Measurements from ENCODE around the gene ANGPT4. TPM values are rescaled to one million over a fixed set of nuclear protein-coding genes. Genes with fewer than 3 reads are reported as not detected.

Gene ANGPT4
- total RNA-seq, 1 donor from 2014 or later: 0.05 TPM

DNA sequence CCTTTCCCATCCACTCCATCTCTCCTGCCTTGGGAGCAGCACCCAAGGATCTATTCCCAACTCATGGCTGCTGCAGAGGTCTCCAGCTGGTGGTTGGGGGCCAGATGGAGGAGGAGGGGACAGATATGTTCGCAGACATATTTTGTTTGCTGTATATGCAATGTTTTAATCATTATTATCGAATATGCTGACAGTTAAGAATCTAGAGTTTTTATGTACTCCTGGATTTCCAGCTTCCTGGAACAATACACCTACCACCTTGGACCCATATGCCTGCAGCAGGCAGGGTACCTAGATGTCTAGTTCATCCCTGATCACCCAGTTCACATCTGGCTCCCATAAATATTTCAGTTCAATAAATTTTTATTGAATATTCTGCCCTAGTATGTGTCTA is 73.6 kb downstream of the ANGPT4 start:
- Histone ChIP-seq H3K27me3 (ENCODE audit: insufficient read depth, low read length) (no peaks in the 10 kb centered on the region), H3K9me3 (ENCODE audit: insufficient read depth, low read depth, low read length) (no peaks in the 10 kb centered on the region), H3K4me1 (ENCODE audit: insufficient read depth, low read length) (peaks cover 5% of the 10 kb centered on the region), H3K4me2 (ENCODE audit: low read length) (no peak overlapping the region), H3K79me2 (ENCODE audit: insufficient read depth, low read length) (peaks cover 8% of the 10 kb centered on the region), H2AFZ (ENCODE audit: low read depth, low read length) (no peak overlapping the region), H3K36me3 (ENCODE audit: insufficient read depth, low read length) (no peaks in the 10 kb centered on the region), H3K27ac (ENCODE audit: low read depth, low read length) (no peak overlapping the region), H4K20me1 (ENCODE audit: insufficient read depth, low read length) (peaks cover 17% of the 10 kb centered on the region), H3K4me3 (ENCODE audit: insufficient read depth, low read depth, low read length) (no peak overlapping the region), H3K9ac (ENCODE audit: low read length) (no peak overlapping the region)
- no peak overlapping the region for H3K27ac Mint-ChIP-seq (ENCODE audit: unreplicated experiment)
- no peak for FAIRE-seq
- no peaks in the 10 kb centered on the region for H3K4me1 Mint-ChIP-seq (ENCODE audit: low read depth, unreplicated experiment)
- H3K4me3 Mint-ChIP-seq (ENCODE audit: unreplicated experiment): no peak overlapping the region
- no peak for DNase-seq (ENCODE audit: low read depth)
- no peak for TF ChIP-seq EZH2 (IDR thresholded peaks at IDR 0.05; ENCODE audit: insufficient read depth, low read length)
- TF ChIP-seq, protein P1, sequence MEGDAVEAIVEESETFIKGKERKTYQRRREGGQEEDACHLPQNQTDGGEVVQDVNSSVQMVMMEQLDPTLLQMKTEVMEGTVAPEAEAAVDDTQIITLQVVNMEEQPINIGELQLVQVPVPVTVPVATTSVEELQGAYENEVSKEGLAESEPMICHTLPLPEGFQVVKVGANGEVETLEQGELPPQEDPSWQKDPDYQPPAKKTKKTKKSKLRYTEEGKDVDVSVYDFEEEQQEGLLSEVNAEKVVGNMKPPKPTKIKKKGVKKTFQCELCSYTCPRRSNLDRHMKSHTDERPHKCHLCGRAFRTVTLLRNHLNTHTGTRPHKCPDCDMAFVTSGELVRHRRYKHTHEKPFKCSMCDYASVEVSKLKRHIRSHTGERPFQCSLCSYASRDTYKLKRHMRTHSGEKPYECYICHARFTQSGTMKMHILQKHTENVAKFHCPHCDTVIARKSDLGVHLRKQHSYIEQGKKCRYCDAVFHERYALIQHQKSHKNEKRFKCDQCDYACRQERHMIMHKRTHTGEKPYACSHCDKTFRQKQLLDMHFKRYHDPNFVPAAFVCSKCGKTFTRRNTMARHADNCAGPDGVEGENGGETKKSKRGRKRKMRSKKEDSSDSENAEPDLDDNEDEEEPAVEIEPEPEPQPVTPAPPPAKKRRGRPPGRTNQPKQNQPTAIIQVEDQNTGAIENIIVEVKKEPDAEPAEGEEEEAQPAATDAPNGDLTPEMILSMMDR (IDR thresholded peaks at IDR 0.05; ENCODE audit: insufficient read depth, low read depth, low read length): no peak
- H3K36me3 Mint-ChIP-seq (ENCODE audit: low read depth, unreplicated experiment): no peaks in the 10 kb centered on the region
- H3K27me3 Mint-ChIP-seq (ENCODE audit: low read depth, unreplicated experiment): peaks cover 59% of the 10 kb centered on the region
- peaks cover 9% of the 10 kb centered on the region for H3K9me3 Mint-ChIP-seq (ENCODE audit: unreplicated experiment)

DNA sequence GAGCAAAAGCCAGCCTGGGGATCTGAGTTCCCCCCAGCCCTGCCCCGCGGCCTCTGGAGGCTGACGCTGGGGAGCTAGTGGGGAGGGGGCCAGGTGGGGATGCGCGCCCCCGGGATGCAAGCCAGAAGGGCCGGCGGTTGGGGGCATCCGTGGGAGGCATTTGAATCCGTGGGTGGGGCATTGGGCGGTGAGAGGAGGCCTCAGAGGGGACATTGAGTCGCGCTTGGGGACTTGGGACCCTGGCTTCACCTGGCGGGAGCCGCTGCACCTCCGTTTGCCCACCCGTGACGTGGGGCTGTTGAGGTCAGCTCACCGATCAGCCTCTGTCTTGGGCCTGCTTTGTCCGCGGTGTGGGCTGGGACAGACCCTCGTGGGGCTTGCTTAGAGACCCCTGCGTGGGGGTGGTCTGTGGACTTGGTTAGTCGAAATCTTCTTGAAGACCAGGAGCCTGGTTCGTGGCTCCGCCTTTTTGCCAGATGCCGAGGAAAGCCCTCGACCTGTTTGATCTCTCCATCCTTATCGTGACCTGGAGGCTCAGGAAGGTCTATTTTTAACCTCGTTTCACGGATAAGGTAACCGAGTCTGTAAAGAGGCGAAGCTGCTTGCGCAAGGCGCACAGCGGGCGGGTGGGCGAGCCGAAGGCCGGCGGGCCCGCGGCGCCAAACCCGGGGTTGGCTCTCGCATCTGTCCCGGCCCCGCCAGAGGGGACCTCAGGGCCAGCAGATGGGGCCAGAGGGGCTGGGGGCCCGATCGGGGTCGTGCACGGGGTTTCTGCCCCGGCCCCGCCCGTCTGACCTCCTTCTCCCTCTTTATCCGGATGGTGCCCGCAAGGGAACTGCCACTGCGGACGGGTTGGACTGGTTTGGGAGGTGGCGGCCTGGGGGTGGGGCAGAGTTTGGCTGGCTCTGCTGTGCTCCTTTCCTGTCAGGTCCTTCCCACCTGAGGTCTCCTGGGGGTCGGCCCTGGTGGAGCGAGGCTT is 74.3 kb downstream of the ANGPT4 start:
- peaks cover 15% of the 10 kb centered on the region for H3K79me2 ChIP-seq (ENCODE audit: insufficient read depth, low read length)
- peaks cover 5% of the 10 kb centered on the region for H3K4me1 ChIP-seq (ENCODE audit: insufficient read depth, low read length)
- no peaks in the 10 kb centered on the region for H3K9me3 ChIP-seq (ENCODE audit: insufficient read depth, low read depth, low read length)
- Mint-ChIP-seq H3K36me3 (ENCODE audit: low read depth, unreplicated experiment) (no peaks in the 10 kb centered on the region), H3K27me3 (ENCODE audit: low read depth, unreplicated experiment) (peaks cover 54% of the 10 kb centered on the region), H3K9me3 (ENCODE audit: unreplicated experiment) (peaks cover 11% of the 10 kb centered on the region), H3K27ac (ENCODE audit: unreplicated experiment) (no peak overlapping the region), H3K4me1 (ENCODE audit: low read depth, unreplicated experiment) (no peaks in the 10 kb centered on the region), H3K4me3 (ENCODE audit: unreplicated experiment) (peak overlapping the region; percentile 69)
- H4K20me1 ChIP-seq (ENCODE audit: insufficient read depth, low read length): peaks cover 21% of the 10 kb centered on the region
- no peak for FAIRE-seq
- peak overlapping the region; percentile 73 for H3K4me2 ChIP-seq (ENCODE audit: low read length)
- H3K4me3 ChIP-seq (ENCODE audit: insufficient read depth, low read depth, low read length): peak overlapping the region; percentile 39
- TF ChIP-seq EZH2 (IDR thresholded peaks at IDR 0.05; ENCODE audit: insufficient read depth, low read length): peak; percentile 8
- TF ChIP-seq, protein P1 (IDR thresholded peaks at IDR 0.05; ENCODE audit: insufficient read depth, low read depth, low read length): no peak
- no peak overlapping the region for H3K27ac ChIP-seq (ENCODE audit: low read depth, low read length)
- no peak overlapping the region for H2AFZ ChIP-seq (ENCODE audit: low read depth, low read length)
- H3K9ac ChIP-seq (ENCODE audit: low read length): no peak overlapping the region
- H3K36me3 ChIP-seq (ENCODE audit: insufficient read depth, low read length): no peaks in the 10 kb centered on the region
- H3K27me3 ChIP-seq (ENCODE audit: insufficient read depth, low read length): no peaks in the 10 kb centered on the region
- no peak for DNase-seq (ENCODE audit: low read depth)

Data from astrocyte (in vitro differentiated cells and primary cell).